Measurements from ENCODE around the gene ANKS1A.
A peak's percentile ranks its signal among the peaks of the same experiment; 100 is the strongest.
"Not testable (repeated sequence)": the region's sequence is repeated elsewhere in the genome, so short reads cannot be mapped to it uniquely, and the experiment has no call there.

ANKS1A gene

GRCh38 chr6:34999962-35000361 lies 110.9 kb downstream of the ANKS1A start:
- not testable (repeated sequence) for DNase-seq

- DNase-seq: not testable (repeated sequence)
Observed at GRCh38 chr6:35001349-35001748, 112.3 kb downstream of the ANKS1A start.

GRCh38 chr6:35003886-35004530 lies 115.0 kb downstream of the ANKS1A start:
- not testable (repeated sequence) for DNase-seq

GRCh38 chr6:35007016-35007415 lies 118.0 kb downstream of the ANKS1A start:
- DNase-seq: no peak

GRCh38 chr6:35008858-35009257 lies 119.8 kb downstream of the ANKS1A start:
- DNase-seq: no peak

- DNase-seq: no peak
Observed at GRCh38 chr6:35011096-35012041, 122.3 kb downstream of the ANKS1A start.

GRCh38 chr6:35013701-35014100 lies 124.6 kb downstream of the ANKS1A start:
- DNase-seq: no peak

GRCh38 chr6:35014341-35014740 lies 125.3 kb downstream of the ANKS1A start:
- DNase-seq: no peak

GRCh38 chr6:35014786-35015185 lies 125.7 kb downstream of the ANKS1A start:
- DNase-seq: no peak

- no peak for DNase-seq
Observed at GRCh38 chr6:35015476-35015875, 126.4 kb downstream of the ANKS1A start.

GRCh38 chr6:35015996-35016395 lies 126.9 kb downstream of the ANKS1A start:
- peak; percentile 37 for DNase-seq

- DNase-seq: peak; percentile 73
Observed at GRCh38 chr6:35016502-35017321, 127.7 kb downstream of the ANKS1A start.

- DNase-seq: peak; percentile 69
Observed at GRCh38 chr6:35017411-35018181, 128.5 kb downstream of the ANKS1A start.

- DNase-seq: no peak
Observed at GRCh38 chr6:35018182-35018519, 129.1 kb downstream of the ANKS1A start.

GRCh38 chr6:35018746-35019145 lies 129.7 kb downstream of the ANKS1A start:
- DNase-seq: no peak

- DNase-seq: no peak
Observed at GRCh38 chr6:35019171-35019570, 130.1 kb downstream of the ANKS1A start.

- DNase-seq: no peak
Observed at GRCh38 chr6:35019831-35020230, 130.8 kb downstream of the ANKS1A start.

GRCh38 chr6:35021004-35021403 lies 131.9 kb downstream of the ANKS1A start:
- peak; percentile 47 for DNase-seq

GRCh38 chr6:35023091-35024000 lies 134.3 kb downstream of the ANKS1A start:
- no peak for DNase-seq

GRCh38 chr6:35024551-35025054 lies 135.5 kb downstream of the ANKS1A start:
- peak; percentile 51 for DNase-seq
